NCI-H2171 treated with DMSO at 0.1 percent for 48 hours (cell line): ENCODE data around the gene OR7D2.
A peak's percentile ranks its signal among the peaks of the same experiment; 100 is the strongest.
"Not testable (repeated sequence)": the region's sequence is repeated elsewhere in the genome, so short reads cannot be mapped to it uniquely, and the experiment has no call there.

Experiments
- DNase-seq: peaks from one replicate; lab custom pipeline; 2025; lab: John Stamatoyannopoulos, UW

OR7D2 gene

DNA sequence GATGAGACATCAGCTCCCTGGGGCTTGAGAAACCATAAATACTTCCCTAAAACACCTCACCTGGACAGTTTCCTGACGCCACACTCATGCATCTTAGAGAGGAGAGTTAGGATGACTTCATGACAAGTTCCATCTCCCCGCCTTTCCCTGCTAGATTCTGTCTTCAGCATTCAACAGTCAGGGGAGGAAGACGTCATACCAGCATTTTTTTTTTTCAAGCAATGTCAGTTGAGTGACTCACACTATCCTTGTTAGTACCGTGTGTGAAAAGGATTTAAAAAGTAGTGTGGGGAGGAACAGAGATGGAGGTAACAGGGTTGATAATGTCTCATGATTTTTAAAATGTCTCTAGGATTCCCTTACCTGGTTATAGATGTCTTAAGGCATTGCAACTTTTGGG lies at the start of gene OR7D2:
Gene OR7D2, plus strand, starts transcription at position 79 of the 400 bp plus-strand sequence. CDS start 6,803 bp downstream, outside the sequence.
- DNase-seq, result no peak

DNA sequence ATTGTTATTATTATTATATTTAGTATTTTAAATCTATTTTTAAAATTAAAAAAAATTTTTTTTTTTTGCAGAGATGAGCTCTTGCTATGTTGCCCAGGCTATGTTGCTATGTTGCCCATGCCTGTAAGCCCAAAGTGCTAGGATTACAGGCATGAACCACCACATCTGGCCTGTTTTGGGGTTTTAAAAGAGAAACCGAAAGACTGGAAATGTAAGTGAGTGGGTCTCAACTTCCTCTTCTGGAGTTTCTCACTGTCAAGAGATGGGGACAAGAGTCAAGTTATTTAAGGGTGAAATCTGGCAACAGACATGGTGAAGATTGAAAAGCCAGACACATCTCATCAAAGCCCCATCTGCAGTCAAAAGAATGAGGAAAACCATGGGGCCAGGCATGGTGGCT lies 47.8 kb upstream of the OR7D2 start:
- DNase-seq, result no peak

GRCh38 chr19:9132422-9132821 lies 46.4 kb upstream of the OR7D2 start:
- no peak for DNase-seq

DNA sequence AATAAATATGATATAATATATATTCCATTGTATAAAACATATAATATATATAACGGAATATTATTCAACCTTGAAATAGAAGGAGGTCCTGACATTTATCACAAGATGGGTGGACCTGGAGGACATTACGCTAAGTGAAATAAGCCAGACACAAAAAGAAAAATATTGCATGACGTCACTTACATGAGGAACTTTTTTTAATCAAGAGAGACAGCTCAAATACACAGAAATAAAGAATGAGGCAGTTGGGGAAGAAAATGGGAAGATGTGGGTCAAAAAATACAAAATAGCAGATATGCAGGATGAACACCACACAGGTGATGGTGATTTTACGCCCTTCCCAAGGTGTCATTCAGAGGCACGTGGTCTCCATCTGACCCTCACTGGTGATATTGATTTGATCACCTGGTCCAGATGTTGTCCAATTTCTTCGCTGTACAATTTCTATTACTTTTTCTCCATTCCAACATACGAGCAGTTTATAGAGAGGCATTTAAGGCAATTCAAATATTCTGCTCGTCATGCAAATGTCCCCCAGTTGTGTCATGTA lies 39.1 kb upstream of the OR7D2 start:
- DNase-seq, result peak; percentile 48

- DNase-seq, result peak; percentile 90
Measured at GRCh38 chr19:9140159-9140874, 38.5 kb upstream of the OR7D2 start, which contains the start of gene ZNF317. Gene ZNF317, plus strand, starts transcription at chr19:9140397. Its CDS starts 15,620 bp downstream, at chr19:9156017.

DNA sequence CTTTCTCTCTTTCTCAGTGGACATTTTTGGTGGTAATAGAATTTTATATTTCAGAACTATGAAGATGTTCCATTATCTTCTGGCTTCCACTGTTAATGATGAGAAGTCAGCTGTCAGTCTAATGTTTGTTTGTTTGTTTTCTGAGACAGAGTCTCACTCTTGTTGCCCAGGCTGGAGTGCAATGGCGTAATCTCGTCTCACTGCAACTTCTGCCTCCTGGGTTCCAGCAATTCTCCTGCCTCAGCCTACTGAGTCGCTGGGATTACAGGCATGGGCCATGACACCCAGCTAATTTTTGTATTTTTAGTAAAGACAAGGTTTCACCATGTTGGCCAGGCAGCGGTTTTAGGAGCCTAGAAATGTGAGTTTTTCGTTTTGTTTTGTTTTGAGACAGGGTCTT lies 33.9 kb upstream of the OR7D2 start:
- DNase-seq, result no peak

- no peak for DNase-seq
Measured at GRCh38 chr19:9146882-9147281, 31.9 kb upstream of the OR7D2 start.

GRCh38 chr19:9148697-9149096 lies 30.1 kb upstream of the OR7D2 start:
- no peak for DNase-seq

- no peak for DNase-seq
Measured at GRCh38 chr19:9149997-9150396, 28.8 kb upstream of the OR7D2 start.

DNA sequence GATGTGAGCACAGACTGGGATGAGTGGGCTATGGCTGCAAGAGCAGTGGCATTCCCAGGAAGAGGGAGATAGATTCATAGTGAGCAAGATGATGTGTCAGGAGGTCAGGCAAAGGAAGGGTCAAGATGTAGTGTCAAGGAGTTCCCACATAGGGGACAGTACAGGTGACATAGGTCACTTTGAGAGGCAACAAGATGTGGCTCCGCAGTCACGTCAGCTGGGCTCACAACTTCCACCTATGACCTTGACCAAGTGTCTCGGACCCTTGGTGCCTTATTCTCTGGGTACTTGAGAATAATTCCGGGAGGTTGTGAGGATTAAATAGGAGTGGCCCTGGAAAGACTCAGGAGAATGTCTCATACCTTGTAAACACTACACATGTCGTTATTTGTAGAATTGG lies 28.1 kb upstream of the OR7D2 start:
- DNase-seq, result no peak

GRCh38 chr19:9151367-9151766 lies 27.4 kb upstream of the OR7D2 start:
- DNase-seq, result no peak

DNA sequence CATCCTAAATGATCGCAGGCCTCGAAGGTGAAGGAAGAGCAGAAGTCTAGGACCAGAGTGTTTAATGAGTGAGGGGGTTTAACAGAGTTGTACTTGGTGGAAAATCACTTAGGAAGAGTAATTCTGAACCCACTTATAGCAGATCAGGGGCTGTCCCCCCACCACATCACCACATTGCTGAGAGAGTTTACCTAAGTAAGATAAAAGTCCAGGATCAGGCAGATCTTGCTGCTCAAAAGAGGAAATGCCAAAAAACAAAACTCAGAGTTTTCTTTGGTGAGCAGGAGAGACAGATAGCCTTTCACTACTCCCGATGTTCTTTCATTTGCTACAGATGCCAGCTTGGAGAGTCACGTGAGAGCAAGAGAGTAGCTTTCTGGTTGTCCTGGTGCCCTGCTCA lies 23.2 kb upstream of the OR7D2 start:
- no peak for DNase-seq

DNA sequence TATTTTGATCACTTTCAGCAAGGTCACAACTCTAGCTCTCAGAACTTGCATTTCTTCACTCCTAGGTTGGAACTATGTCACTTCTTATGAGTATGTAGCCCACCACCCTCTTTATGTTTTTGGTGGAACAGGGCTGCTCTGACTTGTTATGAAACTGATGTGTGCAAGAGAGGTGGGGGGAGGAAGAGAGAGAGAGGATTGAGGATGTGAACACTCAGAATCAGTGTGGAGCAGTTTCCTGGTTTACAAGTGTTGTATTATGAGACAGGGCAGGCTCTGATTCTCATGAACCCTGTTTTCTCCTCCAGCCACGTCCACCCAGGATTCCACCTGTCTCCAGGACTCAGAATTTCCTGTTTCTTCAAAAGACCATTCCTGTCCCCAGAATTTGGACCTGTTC lies 22.5 kb upstream of the OR7D2 start:
- DNase-seq, result no peak

- DNase-seq, result no peak
Measured at GRCh38 chr19:9159891-9160290, 18.9 kb upstream of the OR7D2 start.

DNA sequence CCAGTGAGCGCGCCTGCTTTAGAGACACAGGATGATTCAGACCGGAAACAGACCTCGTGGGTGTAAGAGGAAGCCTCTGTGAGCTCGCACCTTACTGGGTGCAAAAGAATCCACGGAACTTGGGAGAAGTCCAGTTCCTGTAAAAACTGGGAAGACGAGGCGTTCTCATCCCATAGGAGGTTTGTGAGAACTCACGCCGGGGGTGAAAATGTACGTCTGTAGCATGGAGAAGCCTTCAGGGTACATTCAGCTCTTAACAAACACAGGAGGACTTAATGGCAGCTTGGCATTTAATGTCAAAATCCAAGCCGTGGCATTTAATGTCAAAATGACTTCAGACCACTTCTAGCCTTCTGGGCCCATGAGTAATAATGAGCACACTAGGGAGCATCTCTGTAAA lies 17.4 kb upstream of the OR7D2 start:
- DNase-seq, result no peak

DNA sequence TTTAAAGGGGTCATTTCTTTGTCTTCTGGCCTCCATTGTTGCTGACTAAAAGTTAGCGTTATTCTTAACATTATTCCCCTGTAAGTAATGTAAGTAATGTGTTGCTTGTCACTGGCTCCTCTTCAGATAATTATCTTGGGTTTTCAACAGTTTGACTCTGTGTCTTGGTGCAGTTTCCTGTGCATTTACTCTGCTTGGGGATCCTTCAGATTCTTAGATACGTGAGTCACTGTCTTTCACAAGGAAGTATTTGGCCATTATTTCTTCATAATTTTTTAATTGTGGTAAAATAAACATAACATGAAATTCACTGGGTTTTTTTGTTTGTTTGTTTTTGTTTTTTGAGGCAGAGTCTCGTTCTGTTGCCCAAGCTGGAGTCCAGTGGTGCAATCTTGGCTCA lies 13.5 kb upstream of the OR7D2 start:
- no peak for DNase-seq

GRCh38 chr19:9166846-9167245 lies 11.9 kb upstream of the OR7D2 start:
- no peak for DNase-seq

GRCh38 chr19:9171393-9171991 lies 7.3 kb upstream of the OR7D2 start:
- no peak for DNase-seq

DNA sequence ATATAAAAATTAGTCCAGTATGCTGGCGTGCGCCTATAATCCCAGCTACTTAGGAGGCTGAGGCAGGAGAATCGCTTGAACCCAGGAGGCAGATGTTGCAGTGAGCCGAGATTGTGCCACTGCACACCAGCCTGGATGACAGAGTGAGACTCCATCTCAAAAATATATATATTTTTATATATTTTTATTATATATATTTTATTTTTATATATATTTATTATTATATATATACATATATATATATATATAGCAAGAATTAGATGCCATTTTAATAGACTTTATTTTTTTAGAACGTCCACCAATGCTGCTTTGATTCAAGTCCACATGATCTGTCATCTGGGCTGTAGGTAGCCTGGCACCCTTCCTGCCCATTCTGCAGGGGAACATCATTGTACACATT lies 3.5 kb upstream of the OR7D2 start:
- no peak for DNase-seq

DNA sequence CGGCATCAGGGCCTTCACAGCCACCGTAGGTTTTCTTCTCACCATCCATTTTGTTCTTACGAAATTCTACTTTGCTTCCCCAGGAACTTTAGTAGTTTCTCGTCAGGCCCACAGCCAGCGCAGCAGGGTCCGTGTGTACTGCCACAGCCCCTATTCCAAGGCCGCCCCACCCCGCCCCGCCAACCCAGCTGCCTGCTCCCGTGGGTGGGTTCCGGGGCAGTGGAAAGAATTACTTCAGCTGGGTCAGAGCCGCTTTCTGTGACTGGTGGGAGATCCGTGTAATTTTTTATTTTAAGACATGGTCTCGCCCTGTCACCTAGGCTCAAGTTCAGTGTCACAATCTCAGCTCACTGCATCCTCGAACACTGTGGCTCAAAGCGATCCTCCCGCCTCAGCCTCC lies 4.2 kb downstream of the OR7D2 start:
- DNase-seq, result no peak

DNA sequence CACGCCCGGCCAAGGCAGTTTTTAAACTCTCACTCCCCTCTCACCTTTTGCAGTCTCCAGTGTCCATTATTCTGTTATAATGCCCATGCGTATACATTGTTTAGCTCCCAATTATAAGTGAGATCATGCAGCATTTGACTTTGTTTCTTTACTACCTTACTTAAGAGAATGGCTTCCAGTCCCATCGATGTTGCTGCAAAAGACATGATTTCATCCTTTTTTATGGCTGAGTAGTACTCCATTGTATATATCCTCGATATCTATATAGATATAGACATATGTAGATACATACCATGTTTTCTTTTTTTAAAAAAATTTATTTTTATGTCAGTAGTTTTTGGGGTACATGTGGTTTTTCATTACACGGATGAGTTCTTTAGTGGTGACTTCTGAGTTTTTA lies 8.4 kb downstream of the OR7D2 start:
- no peak for DNase-seq

DNA sequence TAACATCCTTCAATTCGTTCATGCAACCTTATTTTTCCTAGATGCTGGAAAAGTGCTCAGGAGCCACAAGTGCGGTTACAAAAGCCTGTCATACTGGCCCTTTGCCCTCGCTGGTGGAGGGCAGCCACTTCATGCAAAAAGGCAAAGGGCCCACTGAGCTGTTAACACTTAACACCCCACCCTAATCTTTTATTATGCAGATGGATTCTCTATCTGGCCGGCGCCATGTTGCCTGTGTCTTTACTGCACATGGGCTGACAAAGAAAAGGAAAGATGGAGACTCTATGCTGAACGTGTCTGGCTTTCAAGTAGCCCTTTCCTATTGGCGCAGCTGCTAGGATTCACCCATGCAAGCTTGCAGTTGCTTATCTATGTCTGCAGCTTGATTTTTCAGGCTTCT lies 10.8 kb downstream of the OR7D2 start:
- DNase-seq, result no peak

- not testable (repeated sequence) for DNase-seq
Measured at GRCh38 chr19:9198044-9198443, 19.3 kb downstream of the OR7D2 start.
